Osteoblast (primary cell): ENCODE measurements around the gene TNIP2. TPM values are rescaled to one million over a fixed set of nuclear protein-coding genes. Genes with fewer than 3 reads are reported as not detected.

Source experiments
- DNase-seq: peaks from one replicate; pipeline ENCODE4 v3.0.0; 2011; ENCODE audit warnings: low spot score, mixed read lengths; ENCODE audit not compliant: insufficient read length; ENCODE audit errors: missing footprints
- H2AFZ ChIP-seq: 2 replicates; pipeline ENCODE4 v1.6.0; 2011; ENCODE audit warnings: mild to moderate bottlenecking, low read length
- H3K27ac ChIP-seq: 2 replicates; pipeline ENCODE4 v1.5.1; 2011; ENCODE audit warnings: mild to moderate bottlenecking, low read depth, low read length, moderate library complexity
- H3K27me3 ChIP-seq: 2 replicates; pipeline ENCODE4 v1.6.0; 2012; ENCODE audit warnings: mild to moderate bottlenecking, control low read depth, inconsistent platforms, low read length, moderate library complexity; ENCODE audit not compliant: insufficient read depth
- H3K36me3 ChIP-seq: 2 replicates; pipeline ENCODE4 v1.5.1; 2011; ENCODE audit warnings: mild to moderate bottlenecking, low read length, control low read depth, moderate library complexity; ENCODE audit not compliant: insufficient read depth
- H3K4me1 ChIP-seq: 2 replicates; pipeline ENCODE4 v1.5.1; 2011; ENCODE audit warnings: mild to moderate bottlenecking, low read length, control low read depth, moderate library complexity; ENCODE audit not compliant: insufficient read depth
- H3K4me2 ChIP-seq: 2 replicates; pipeline ENCODE4 v1.6.0; 2011; ENCODE audit warnings: mild to moderate bottlenecking, low read length; ENCODE audit not compliant: insufficient read depth
- H3K4me3 ChIP-seq: fragments of 200-600 bp; sonication (generic); 3 replicates; pipeline ENCODE4 v1.5.1; 2012; ENCODE audit warnings: mild to moderate bottlenecking, low read length, inconsistent platforms; ENCODE audit not compliant: insufficient read depth
- H3K79me2 ChIP-seq: 2 replicates; pipeline ENCODE4 v1.6.0; 2012; ENCODE audit warnings: mild to moderate bottlenecking, low read length, control low read depth, inconsistent platforms; ENCODE audit not compliant: insufficient read depth
- H3K9me3 ChIP-seq: 2 replicates; pipeline ENCODE4 v1.5.1; 2011; ENCODE audit warnings: low read depth, low read length, control low read depth
- H4K20me1 ChIP-seq: 2 replicates; pipeline ENCODE4 v1.6.0; 2012; ENCODE audit warnings: mild to moderate bottlenecking, low read length, control low read depth; ENCODE audit not compliant: insufficient read depth
- total RNA-seq: library from RNA; depleted of rRNA; stranded (reverse); fragments of >200 nt; gene quantifications from 2 replicates; pipeline ENCODE4 v1.2.3, GENCODE V29; 2012
- TF ChIP-seq, protein P1 (sequence below): IDR thresholded peaks from 2 replicates; pipeline ENCODE4 v1.5.1; 2011; ENCODE audit warnings: mild to moderate bottlenecking, low read depth, low read length, moderate library complexity; ENCODE audit errors: extremely low read depth

Gene TNIP2
- total RNA-seq, 1 donor, result 44.9 TPM

DNA sequence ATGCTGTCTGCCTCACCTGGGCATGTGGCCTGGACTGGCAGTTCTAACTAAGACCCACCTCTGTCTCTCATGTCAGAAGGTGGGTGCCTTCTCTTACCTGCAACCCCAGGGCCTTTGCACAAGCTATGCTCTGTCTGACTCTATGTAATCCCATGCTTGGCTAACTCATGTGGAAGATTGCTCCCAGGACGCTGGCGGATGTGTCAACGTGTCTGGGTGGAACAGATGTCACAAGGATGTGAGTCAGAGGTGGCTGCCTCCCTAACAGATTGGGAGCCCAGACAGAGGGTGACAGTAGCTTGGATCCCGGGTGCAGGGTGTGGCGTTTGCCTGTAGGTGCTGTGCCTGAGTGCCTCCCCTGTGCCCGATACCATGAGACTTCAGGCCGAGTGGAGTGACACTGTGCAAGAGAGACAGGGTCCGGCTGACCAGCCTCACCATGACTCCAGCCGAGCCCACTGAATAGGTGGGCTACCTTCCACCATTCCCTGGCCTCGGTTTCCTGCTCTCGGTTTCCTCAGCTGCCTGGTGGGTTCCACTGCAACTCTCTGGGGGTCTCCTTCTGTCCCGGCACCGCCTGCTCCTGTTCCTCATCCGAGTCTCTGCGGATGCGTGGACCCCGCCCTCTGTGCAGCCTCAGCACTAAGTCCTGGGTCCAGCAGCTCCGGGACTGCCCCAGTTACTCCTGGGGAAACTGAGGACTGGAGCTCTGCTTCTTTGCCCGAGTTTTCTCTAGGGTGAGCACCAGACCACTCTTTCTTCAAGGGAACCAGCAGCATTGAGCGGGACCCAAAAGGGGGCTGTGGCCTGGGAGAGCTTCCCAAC, 47.7 kb upstream of the TNIP2 start:
- H3K79me2 ChIP-seq, result peaks cover 74% of the 10 kb centered on the region
- no peak overlapping the region for H2AFZ ChIP-seq

DNA sequence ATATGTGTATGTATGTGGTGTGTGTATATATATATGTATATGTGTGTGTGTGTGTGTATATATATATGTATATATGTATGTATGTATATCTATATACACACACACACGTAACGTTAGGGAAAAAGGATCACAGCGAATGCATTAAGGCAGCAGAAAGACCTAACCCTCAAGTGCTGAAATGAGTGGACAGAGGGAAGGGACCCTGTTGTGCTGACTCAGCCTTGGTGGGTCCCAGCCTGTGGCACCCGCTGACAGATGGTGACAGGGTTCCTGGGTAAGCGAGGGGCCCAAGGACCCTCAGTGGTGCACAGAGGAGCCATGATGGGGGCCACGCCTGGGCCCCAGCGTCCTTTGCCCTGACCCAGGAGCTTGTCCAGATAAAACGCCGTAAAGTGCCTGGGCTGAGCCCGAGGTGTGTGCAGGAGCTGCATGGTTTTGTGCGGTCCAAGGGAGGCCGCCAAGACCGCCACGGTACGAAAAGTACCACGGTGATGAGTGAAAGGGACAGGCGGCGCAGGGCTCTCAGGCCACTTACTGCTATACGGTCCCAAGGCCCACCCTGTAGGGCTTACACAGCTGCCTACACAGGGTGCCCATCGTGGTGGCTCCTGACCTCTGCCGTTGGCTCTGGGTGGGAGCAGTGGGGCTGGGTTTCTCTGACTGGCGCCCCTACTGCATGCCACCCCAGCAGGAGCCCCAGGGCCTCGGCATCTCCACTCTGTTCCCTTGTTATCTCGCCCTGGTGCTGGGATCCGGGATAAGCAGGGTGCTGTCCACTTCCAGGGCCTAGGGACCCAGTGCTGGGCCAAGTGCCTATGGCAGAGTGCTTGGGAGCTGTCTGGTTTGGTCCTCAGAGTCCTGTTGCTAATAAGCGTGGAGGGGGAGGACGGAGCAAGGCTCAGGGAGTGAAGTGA, 46.7 kb upstream of the TNIP2 start:
- peaks cover 5% of the 10 kb centered on the region for H4K20me1 ChIP-seq

More for the DNA sequence above, 47.7 kb upstream of the TNIP2 start:
- Histone ChIP-seq H3K36me3 (no peaks in the 10 kb centered on the region), H3K9me3 (no peaks in the 10 kb centered on the region), H3K27ac (no peak overlapping the region), H3K27me3 (no peaks in the 10 kb centered on the region), H3K4me3 (no peak overlapping the region), H3K4me1 (peaks cover 21% of the 10 kb centered on the region), H3K4me2 (no peak overlapping the region), H4K20me1 (peaks cover 5% of the 10 kb centered on the region)
- TF ChIP-seq, protein P1, sequence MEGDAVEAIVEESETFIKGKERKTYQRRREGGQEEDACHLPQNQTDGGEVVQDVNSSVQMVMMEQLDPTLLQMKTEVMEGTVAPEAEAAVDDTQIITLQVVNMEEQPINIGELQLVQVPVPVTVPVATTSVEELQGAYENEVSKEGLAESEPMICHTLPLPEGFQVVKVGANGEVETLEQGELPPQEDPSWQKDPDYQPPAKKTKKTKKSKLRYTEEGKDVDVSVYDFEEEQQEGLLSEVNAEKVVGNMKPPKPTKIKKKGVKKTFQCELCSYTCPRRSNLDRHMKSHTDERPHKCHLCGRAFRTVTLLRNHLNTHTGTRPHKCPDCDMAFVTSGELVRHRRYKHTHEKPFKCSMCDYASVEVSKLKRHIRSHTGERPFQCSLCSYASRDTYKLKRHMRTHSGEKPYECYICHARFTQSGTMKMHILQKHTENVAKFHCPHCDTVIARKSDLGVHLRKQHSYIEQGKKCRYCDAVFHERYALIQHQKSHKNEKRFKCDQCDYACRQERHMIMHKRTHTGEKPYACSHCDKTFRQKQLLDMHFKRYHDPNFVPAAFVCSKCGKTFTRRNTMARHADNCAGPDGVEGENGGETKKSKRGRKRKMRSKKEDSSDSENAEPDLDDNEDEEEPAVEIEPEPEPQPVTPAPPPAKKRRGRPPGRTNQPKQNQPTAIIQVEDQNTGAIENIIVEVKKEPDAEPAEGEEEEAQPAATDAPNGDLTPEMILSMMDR, result no peak
- DNase-seq, result peak; percentile 76

DNA sequence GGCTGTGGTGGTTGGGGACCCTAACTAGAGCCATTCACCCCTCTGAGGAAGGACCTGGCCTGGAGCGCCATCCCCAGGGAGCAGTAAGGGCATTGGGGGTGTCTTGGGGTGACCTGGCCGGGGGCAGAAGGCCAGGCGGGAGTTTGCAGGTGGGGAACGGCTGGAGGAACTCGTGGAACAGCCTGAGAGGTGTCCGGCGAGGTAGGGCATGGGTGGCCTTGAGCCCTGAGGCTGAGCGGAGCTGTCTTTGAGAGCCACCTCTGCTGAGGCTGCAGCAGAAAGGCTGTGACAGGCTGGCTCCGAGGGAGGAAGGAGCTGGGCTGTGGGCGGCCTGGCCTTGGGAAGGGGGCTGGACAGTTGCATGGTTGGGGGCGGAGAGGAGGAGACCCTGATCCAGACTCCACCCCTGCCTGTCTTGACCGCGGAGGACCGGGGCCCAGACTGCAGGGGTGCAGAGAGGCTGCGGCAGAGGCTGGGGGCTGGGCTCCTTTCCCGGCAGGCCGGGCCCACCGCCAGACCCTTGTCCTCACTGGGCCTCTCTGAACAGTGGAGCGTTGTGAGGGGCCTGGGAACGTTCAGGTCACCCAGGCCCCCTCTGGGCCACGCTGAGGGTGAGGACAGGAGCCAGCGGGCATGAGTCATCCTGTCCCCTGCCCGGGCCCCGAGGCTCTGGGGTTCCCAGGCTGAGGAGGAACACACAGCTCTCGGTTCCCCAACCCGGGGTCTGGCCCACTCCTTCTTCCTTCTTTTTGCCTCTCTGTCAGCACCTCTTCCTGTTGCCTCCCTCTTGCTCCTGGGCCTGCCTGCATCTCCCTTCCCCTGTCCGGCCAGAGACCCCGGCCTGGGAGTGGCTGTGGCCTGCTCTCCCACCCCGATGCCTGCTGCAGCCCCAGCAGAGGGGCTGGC, 44.8 kb upstream of the TNIP2 start:
- Histone ChIP-seq H3K4me2 (peak overlapping the region; percentile 48), H3K4me3 (peak overlapping the region; percentile 10), H3K27me3 (no peaks in the 10 kb centered on the region), H4K20me1 (peaks cover 5% of the 10 kb centered on the region), H3K79me2 (peaks cover 82% of the 10 kb centered on the region), H3K4me1 (peaks cover 28% of the 10 kb centered on the region), H3K9me3 (no peaks in the 10 kb centered on the region), H3K27ac (peak overlapping the region; percentile 68), H3K36me3 (peaks cover 5% of the 10 kb centered on the region), H2AFZ (peak overlapping the region; percentile 74)
- TF ChIP-seq, protein P1, result no peak
- DNase-seq, result peak; percentile 93

More for the DNA sequence above, 46.7 kb upstream of the TNIP2 start:
- no peak overlapping the region for H3K27ac ChIP-seq
- H3K9me3 ChIP-seq, result no peaks in the 10 kb centered on the region
- peaks cover 21% of the 10 kb centered on the region for H3K4me1 ChIP-seq
- peaks cover 80% of the 10 kb centered on the region for H3K79me2 ChIP-seq
- TF ChIP-seq, protein P1, result no peak
- DNase-seq, result peak; percentile 65
- H2AFZ ChIP-seq, result no peak overlapping the region
- no peak overlapping the region for H3K4me2 ChIP-seq
- H3K4me3 ChIP-seq, result no peak overlapping the region
- no peaks in the 10 kb centered on the region for H3K27me3 ChIP-seq
- no peaks in the 10 kb centered on the region for H3K36me3 ChIP-seq
